ENCODE results near the gene HHIP. TPM values are rescaled to one million over a fixed set of nuclear protein-coding genes. Genes with fewer than 3 reads are reported as not detected.

The HHIP gene
- total and polyA plus RNA-seq, 2 of the 13 experiments (the other 11 are each of a cell fraction or from before 2014, with no cell fraction given) = not detected

DNA sequence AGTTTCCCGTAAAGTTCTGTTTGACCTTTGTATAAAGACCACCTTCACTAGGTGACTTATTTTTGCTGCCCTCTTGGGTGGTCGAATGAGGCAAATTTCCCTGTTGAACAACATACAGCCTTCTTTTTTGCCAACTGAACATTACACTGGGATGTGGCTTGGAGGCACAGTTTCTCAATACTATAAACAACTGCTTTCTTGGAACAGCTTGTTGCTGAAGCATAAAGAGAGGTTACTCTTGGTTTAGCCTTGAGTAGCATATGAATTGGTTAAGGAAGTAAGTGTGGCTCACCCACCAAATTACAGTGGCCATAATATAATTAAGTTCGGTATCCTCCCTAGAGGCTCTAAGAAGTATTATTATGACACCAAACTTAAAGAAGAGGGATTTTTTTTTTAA lies 40.0 kb downstream of the HHIP start:
- FAIRE-seq = no peak
- BruUV-seq (replicated peaks) = no TSS peak

More for the DNA sequence above, 40.0 kb downstream of the HHIP start:
- TF ChIP-seq, protein P1, sequence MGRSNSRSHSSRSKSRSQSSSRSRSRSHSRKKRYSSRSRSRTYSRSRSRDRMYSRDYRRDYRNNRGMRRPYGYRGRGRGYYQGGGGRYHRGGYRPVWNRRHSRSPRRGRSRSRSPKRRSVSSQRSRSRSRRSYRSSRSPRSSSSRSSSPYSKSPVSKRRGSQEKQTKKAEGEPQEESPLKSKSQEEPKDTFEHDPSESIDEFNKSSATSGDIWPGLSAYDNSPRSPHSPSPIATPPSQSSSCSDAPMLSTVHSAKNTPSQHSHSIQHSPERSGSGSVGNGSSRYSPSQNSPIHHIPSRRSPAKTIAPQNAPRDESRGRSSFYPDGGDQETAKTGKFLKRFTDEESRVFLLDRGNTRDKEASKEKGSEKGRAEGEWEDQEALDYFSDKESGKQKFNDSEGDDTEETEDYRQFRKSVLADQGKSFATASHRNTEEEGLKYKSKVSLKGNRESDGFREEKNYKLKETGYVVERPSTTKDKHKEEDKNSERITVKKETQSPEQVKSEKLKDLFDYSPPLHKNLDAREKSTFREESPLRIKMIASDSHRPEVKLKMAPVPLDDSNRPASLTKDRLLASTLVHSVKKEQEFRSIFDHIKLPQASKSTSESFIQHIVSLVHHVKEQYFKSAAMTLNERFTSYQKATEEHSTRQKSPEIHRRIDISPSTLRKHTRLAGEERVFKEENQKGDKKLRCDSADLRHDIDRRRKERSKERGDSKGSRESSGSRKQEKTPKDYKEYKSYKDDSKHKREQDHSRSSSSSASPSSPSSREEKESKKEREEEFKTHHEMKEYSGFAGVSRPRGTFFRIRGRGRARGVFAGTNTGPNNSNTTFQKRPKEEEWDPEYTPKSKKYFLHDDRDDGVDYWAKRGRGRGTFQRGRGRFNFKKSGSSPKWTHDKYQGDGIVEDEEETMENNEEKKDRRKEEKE (IDR thresholded peaks at IDR 0.05) = no peak
- TF ChIP-seq ZNF720 (CRISPR knock-in tag; IDR thresholded peaks at IDR 0.05) = no peak
- TF ChIP-seq, protein P2, sequence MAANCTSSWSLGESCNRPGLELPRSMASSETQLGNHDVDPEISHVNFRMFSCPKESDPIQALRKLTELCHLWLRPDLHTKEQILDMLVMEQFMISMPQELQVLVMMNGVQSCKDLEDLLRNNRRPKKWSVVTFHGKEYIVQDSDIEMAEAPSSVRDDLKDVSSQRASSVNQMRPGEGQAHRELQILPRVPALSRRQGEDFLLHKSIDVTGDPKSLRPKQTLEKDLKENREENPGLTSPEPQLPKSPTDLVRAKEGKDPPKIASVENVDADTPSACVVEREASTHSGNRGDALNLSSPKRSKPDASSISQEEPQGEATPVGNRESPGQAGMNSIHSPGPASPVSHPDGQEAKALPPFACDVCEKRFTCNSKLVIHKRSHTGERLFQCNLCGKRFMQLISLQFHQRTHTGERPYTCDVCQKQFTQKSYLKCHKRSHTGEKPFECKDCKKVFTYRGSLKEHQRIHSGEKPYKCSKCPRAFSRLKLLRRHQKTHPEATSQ (CRISPR knock-in tag; IDR thresholded peaks at IDR 0.05; ENCODE audit: borderline replicate concordance) = no peak
- TF ChIP-seq MXD4 (CRISPR knock-in tag; IDR thresholded peaks at IDR 0.05) = no peak
- TF ChIP-seq ZNF776 (CRISPR knock-in tag; IDR thresholded peaks at IDR 0.05) = no peak
- TF ChIP-seq BHLHE40 (IDR thresholded peaks at IDR 0.05; ENCODE audit: low read length) = no peak
- TF ChIP-seq ZNF432 (CRISPR knock-in tag; IDR thresholded peaks at IDR 0.05; ENCODE audit: borderline replicate concordance) = no peak
- no peak for TF ChIP-seq CC2D1A (CRISPR knock-in tag; IDR thresholded peaks at IDR 0.05)
- TF ChIP-seq, protein P3, sequence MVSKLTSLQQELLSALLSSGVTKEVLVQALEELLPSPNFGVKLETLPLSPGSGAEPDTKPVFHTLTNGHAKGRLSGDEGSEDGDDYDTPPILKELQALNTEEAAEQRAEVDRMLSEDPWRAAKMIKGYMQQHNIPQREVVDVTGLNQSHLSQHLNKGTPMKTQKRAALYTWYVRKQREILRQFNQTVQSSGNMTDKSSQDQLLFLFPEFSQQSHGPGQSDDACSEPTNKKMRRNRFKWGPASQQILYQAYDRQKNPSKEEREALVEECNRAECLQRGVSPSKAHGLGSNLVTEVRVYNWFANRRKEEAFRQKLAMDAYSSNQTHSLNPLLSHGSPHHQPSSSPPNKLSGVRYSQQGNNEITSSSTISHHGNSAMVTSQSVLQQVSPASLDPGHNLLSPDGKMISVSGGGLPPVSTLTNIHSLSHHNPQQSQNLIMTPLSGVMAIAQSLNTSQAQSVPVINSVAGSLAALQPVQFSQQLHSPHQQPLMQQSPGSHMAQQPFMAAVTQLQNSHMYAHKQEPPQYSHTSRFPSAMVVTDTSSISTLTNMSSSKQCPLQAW (CRISPR knock-in tag; IDR thresholded peaks at IDR 0.05) = no peak
- no peak for TF ChIP-seq ZFY (CRISPR knock-in tag; IDR thresholded peaks at IDR 0.05)
- TF ChIP-seq ETV6 (CRISPR knock-in tag; conservative IDR thresholded peaks at IDR 0.05) = no peak
- TF ChIP-seq TSC22D2 (CRISPR knock-in tag; IDR thresholded peaks at IDR 0.05; ENCODE audit: borderline replicate concordance) = no peak
- no peak for TF ChIP-seq ZNF543 (CRISPR knock-in tag; IDR thresholded peaks at IDR 0.05)
- TF ChIP-seq HMGA1 (CRISPR knock-in tag; conservative IDR thresholded peaks at IDR 0.05) = no peak
- Histone ChIP-seq H2AFZ (ENCODE audit: low read length) (no peak overlapping the region), H3K4me3 (replicated peaks in 1 of 3; ENCODE audit: insufficient read depth in 1 of 3, low read depth in 2 of 3, low read length in 3 of 3) (no peak overlapping the region), H4K20me1 (ENCODE audit: insufficient read depth, low read length) (no peaks in the 10 kb centered on the region), H3K4me2 (ENCODE audit: low read depth, low read length) (no peak overlapping the region), H3K9ac (ENCODE audit: insufficient read depth, low read depth, low read length) (no peak overlapping the region), H3K9me3 (ENCODE audit: low read length) (no peaks in the 10 kb centered on the region), H3K27ac (ENCODE audit: extremely low read length, insufficient read depth, low read length) (no peak overlapping the region), H3K36me3 (replicated peaks in 1 of 2; ENCODE audit: control insufficient read depth in 1 of 2, insufficient read depth in 2 of 2, low read length in 2 of 2) (no peaks in the 10 kb centered on the region), H3K27me3 (ENCODE audit: control insufficient read depth in 1 of 2, insufficient read depth in 2 of 2, low read length in 2 of 2) (no peaks in the 10 kb centered on the region), H3K4me1 (ENCODE audit: insufficient read depth, low read length) (no peaks in the 10 kb centered on the region), H3K79me2 (ENCODE audit: insufficient read depth, low read length) (no peaks in the 10 kb centered on the region)
- in situ Hi-C loops (cut with HindIII; ENCODE audit: extremely low pct_ligation_motif_present, low pct_unique_long_range_greater_than_20kb) (no loop called here), intact Hi-C loops (cut with micrococcal nuclease; ENCODE audit: unreplicated experiment) (no loop called here)
- CTCF ChIA-PET (ENCODE audit: low intra/inter-chr PET ratio, low total read pairs) = no interaction called here
- DNase-seq (ENCODE audit: low spot score) (no peak), ATAC-seq (no peak)
- POLR2A ChIA-PET = no interaction called here
- WGBS (ENCODE audit: low lambda C conversion rate) = 18% methylated on average over 3 of the region's 3 CpGs

Data from HepG2 (cell line).